NCI-H82 treated with DMSO at 0.1 percent for 48 hours (cell line): ENCODE measurements around the gene ZNF358.
A peak's percentile ranks its signal among the peaks of the same experiment; 100 is the strongest.

ENCODE experiments used
- DNase-seq: peaks from one replicate; lab custom pipeline; 2025; ENCODE audit not compliant: unreplicated experiment; lab: John Stamatoyannopoulos, UW

ZNF358 gene

DNA sequence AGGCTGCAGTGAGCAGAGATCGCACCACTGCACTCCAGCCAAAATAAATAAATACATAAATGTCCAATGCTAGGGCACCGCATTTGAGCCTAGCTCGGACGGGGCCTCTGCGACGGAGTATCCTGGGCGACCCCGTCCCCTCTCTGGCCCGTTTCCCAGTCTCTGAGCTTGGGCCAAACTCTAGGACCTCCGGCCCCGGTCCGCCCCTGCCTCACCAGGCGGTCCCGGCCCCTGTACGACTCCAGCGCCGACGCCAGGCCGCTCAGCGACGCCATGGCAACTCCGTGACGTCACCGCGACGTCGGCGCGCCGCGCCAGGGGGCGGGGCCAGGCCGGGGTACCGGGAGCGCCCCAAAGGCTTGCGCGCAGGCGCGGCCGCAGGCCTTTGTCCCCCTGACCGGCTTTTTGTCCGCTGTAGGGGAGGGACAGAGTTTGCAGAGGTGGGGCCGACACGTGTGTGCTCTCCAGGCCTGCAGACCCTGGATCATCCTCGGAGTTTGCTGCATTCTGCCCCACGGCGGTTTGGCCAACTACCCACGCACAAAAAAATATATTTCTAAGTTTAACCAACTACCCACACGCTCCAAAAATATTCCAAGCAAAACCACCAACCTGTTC lies 27.1 kb upstream of the ZNF358 start, which contains the start of gene PEX11G:
Gene PEX11G, minus strand, starts transcription at position 300 of the 618 bp plus-strand sequence. Its CDS starts 25 bp downstream, at position 275.
- no peak for DNase-seq

DNA sequence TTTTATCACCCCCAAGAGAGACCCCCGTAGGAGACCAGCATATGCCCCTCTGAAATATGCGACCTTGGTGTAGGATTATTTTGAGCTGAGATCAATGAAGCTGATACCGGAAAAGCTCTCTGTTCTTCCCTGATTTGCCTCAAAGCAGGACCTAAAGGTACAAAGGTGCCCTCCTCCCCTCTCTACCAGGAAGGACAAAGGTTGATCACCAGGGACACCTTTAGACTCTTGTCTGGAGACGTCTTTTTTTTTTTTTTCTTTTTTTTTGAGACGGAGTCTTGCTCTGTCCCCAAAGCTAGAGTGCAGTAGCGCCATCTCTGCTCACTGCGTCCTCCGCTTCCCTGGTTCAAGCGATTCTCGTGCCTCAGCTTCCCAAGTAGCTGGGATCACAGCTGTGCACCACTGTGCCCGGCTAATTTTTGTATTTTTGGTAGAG lies 26.3 kb upstream of the ZNF358 start:
- no peak for DNase-seq

GRCh38 chr19:7492142-7492541 lies 23.8 kb upstream of the ZNF358 start:
- no peak for DNase-seq

DNA sequence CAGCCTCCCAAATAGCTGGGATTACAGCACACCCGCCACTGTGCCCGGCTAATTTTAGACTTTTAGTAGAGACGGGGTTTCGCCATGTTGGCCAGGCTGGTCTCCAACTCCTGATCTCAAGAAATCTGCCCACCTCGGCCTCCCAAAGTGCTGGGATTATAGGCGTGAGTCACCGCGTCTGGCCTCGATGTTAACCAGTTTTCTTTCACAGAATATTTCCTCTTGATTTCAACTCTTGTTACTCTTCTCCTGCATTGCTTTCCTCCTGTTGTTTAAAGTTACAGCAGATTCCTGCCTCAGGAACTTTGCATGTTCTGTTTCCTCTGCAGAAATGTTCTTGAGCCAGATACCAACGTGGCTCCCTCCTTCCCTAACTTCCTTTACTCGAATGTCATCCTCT lies 23.3 kb upstream of the ZNF358 start:
- DNase-seq = no peak

DNA sequence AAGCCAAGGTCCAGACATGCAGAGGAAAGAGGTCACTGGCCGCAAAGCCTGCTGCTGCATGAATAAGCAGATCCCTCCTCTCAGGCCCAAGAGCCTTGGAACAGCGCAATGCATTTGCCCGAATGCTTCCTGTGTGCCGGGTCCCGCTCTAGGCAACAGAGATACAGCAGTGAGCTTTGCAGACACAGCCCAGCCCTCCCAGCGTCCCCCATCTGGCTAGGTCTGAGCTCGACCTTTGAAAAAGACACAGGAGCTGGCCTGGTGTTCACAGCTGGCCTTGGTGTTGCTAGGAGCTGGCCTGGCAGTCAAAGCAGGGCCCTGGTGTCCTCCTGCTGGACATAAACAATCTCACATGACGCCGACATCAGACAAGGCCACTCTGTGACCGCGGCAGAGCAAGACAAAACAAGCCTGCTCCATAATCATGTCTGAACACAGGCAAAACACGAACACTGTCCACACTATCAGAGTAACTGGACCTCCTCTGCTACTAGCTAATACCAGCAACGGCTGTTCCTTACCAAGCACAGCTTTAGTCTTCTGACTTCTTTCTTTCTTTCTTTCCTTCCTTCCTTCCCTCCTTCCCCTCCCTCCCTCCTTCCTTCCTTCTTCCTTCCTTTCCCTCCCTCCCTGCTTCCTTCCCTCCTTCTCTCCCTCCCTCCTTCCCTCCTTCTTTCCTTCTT lies 21.3 kb upstream of the ZNF358 start:
- DNase-seq = no peak

GRCh38 chr19:7497292-7497691 lies 18.6 kb upstream of the ZNF358 start:
- no peak for DNase-seq

- DNase-seq = no peak
Measured at GRCh38 chr19:7500811-7501450, 15.0 kb upstream of the ZNF358 start.

- DNase-seq = no peak
Measured at GRCh38 chr19:7502552-7502951, 13.4 kb upstream of the ZNF358 start.

GRCh38 chr19:7504684-7505083 lies 11.2 kb upstream of the ZNF358 start:
- DNase-seq = no peak

DNA sequence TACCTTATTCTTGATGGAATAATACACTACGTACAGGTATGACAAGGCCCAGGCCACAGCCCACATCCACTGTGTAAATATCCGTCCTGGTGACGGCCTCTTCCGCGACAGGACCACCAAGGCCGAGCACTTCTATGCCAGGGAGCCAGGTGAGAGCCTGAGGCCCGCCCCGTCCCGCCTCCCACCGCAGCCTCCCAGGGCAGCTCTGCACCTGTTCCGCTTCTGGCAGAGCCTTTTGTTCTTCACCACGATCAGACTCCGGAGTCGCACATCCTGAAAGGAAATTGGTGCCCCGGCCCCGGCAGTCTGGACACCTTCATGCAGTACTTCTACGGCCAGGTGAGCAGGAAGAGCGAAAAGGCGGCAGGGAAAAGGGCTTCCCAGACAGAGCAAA lies 10.6 kb upstream of the ZNF358 start:
- DNase-seq = no peak

DNA sequence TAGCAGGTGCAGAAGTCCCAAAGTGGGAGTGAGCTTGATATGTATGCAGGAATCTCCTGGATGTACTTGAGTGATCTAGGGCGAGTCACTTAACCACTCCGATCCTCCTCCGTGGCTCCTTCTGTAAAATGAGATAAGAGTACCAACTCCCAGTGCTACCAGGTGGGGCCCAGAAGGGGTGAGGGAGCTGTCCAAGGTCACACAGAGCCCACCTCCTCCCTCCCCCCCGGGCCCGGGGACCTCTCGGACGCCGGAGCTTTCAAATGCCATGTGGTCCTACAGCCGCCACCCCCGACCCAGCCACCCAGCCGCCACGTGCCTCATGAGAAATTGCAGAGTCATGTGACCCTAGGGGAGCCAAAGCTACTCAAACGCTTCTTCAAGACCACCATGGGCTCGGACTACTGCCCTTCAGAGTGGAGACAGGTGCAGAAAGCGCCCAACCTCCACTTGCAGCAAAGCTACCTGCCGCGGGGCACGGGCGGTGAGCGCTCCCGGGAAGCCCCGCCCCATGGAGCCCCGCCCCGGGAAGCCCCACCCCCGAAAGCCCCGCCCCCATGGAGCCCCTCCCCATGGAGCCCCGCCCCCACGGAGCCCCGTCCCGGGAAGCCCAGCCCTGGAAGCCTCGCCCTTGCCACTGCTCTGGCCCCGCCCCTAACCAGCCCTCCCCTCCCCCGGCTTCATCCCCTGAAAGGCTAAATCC lies 10.1 kb upstream of the ZNF358 start:
- no peak for DNase-seq

DNA sequence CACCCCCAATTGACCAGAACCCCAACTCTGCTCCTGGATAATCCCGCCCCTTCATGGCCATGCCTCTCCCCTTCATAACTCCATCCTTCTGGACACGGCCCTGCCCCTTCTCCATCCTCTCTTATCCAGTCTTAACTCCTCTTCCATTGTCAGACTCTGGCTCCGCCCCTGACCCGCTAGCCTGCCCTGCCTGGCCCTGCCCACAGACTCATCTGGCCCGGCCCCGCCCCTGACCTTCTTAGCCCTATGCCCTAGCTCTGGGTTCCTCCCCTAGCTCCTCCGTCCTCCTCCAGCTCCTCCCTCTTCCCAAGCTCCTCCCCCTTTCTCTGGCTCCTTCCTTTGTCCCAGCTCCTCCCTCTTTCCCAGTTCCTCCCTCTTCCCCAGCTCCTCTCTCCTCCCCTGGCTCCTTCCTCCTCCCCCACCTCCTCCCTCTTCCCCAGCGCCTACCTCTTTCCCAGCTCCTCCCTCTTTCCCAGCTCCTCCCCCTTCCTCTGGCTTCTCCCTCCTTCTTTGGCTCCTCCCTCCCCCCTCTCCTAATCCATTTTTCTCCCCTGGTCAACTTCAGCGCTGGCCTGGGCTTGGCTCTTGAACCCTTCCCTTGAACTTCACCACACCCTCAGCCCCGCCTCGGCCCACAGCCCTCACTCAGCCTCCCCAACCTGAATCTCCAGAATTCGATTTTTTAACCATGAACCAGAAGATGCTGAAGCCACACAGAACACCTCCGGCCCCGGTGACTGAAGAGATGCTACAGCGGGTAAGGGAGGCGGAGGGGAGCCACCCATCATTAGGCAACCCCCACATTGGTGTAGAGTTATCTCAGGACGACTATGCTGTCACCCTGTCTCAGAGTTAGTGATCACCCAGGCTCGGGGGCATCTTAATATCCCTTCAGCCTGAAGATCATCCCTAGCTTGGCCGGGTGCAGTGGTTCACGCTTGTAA lies 9.2 kb upstream of the ZNF358 start:
- DNase-seq = peak; percentile 97

- peak; percentile 74 for DNase-seq
Measured at GRCh38 chr19:7507884-7508283, 8.0 kb upstream of the ZNF358 start.

DNA sequence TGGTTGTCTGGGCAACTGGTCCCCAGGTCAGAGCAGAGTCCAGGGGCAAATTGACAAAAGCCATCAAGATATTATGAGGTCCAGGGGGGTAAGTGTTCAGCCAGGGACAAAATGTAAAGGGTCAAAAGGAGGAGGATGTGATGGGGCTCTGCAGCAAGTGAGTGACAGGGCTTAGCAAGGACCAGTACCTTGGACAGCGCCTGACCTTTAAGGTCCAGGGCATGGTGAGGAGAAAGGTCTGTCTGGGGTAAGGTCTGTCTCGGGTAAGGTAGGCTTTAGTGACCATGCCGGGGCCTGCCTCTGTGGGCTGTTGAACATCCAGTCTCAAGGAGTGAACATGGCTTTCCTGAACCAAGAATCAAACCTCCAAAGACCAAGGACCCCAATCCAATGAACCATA lies 6.3 kb upstream of the ZNF358 start:
- no peak for DNase-seq

GRCh38 chr19:7512400-7512851 lies 3.5 kb upstream of the ZNF358 start:
- peak; percentile 99 for DNase-seq

DNA sequence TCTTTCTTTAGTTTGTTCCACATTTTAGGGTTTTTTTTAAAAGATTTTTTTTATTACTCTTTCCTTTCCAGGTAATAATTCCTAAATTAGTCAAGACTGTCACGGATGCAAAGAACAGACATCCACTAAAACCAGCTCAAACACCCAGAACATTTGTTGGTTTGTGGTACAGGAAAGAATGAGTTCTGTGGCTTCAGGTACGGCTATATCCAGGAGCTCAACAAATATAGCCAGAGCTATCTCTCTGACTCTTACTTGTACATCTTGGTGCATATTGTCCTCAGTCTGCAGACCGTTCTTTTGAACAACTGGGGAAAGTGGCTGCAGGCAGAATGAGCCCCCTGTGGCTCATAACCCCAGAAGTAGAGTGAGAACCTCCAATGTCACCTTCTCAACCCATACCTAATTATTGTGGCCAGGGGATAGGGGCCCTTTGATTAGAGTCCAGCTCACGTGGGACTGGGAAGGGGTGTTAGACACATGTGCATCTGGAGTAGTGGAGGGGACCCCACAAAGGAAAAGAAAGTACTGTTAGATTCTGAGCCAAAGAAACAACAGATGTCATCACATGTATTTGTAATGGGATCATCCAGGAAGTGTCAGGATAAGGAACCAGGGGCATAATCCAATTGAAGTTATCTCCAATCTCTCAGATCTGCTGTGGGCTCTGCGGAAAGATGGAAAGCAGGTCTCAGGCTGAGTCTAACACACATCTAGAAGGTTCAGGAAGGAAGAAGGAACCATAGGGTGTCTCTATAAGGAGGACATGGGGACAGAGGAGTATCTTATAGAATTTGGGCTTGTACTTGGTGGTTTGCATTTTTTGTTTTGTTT lies 1.9 kb upstream of the ZNF358 start:
- DNase-seq = peak; percentile 91

DNA sequence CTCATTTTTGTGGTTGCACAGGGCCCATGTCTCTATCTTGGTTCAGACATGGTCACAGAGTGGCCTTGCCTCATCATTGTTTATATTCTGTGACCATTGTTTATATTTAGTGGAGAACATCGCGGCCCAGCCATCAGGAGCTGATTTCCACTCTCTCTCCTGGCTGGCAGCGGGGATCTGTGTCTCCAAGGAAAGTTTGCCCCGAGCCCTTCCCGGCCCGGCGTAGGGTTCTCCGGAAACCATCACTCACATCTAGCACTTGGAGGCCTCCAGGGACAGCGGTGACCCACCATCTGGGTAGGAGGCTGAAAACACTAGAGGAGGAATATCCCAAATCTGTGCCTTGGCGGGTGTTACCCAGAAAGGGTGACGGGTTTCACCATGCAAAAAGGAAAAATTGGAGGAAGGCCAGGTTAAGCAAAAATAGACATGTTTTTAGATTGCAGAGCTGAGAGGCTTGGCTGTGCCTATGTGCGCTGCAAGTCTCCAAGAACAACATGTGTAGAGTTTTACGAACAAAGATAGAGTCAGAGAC lies 726 bp upstream of the ZNF358 start:
- DNase-seq = no peak

- DNase-seq = no peak
Measured at GRCh38 chr19:7516333-7516732, 430 bp downstream of the ZNF358 start.

GRCh38 chr19:7516878-7517277 lies 975 bp downstream of the ZNF358 start:
- DNase-seq = no peak
